HCT116 (cell line): Measurements from ENCODE around the gene GFOD2.

Experiments
- CTCF ChIP-seq, 3 experiments: fragments of 200-600 bp in 1 of 3; sonication (generic) in 1 of 3; IDR thresholded peaks in 2 of 3; conservative IDR thresholded peaks in 1 of 3; 2 replicates each; pipeline ENCODE4 v1.5.1; 2012 to 2017; ENCODE audit warnings: low read depth in 2 of 3, low read length in 2 of 3, antibody characterized with exemption in 1 of 3, borderline replicate concordance in 1 of 3, control low read depth in 1 of 3, mild to moderate bottlenecking in 1 of 3, mixed read lengths in 1 of 3, mixed run types in 1 of 3, moderate library complexity in 1 of 3; ENCODE audit not compliant: insufficient read depth in 1 of 3
- JUND ChIP-seq: IDR thresholded peaks from 2 replicates; pipeline ENCODE4 v1.6.1; 2012
- ZBTB33 ChIP-seq: IDR thresholded peaks from 2 replicates; pipeline ENCODE4 v1.6.1; 2011; ENCODE audit warnings: mild to moderate bottlenecking, low read length, moderate library complexity; ENCODE audit not compliant: insufficient replicate concordance; ENCODE audit errors: extremely low read depth
- ZNF274 ChIP-seq: fragments of 200-500 bp; sonication (Bioruptor generic); IDR thresholded peaks from 2 replicates; pipeline ENCODE4 v1.6.1; 2014; ENCODE audit warnings: mild to moderate bottlenecking, low read depth, low read length, inconsistent platforms

GRCh38 chr16:67674851-67675578, 44.1 kb downstream of the GFOD2 start:
- TF ChIP-seq CTCF (IDR thresholded peaks at IDR 0.05 in 2 of 3, conservative IDR thresholded peaks at IDR 0.05 in 1 of 3; ENCODE audit: borderline replicate concordance in 1 of 3, insufficient read depth in 1 of 3, low read depth in 2 of 3, low read length in 2 of 3) (no peak), ZBTB33 (no peak), JUND (no peak), ZNF274 (no peak)
